ENCODE data around the gene HLA-DMA.
"Not testable (repeated sequence)": the region's sequence is repeated elsewhere in the genome, so short reads cannot be mapped to it uniquely, and the experiment has no call there.

The HLA-DMA gene

DNA sequence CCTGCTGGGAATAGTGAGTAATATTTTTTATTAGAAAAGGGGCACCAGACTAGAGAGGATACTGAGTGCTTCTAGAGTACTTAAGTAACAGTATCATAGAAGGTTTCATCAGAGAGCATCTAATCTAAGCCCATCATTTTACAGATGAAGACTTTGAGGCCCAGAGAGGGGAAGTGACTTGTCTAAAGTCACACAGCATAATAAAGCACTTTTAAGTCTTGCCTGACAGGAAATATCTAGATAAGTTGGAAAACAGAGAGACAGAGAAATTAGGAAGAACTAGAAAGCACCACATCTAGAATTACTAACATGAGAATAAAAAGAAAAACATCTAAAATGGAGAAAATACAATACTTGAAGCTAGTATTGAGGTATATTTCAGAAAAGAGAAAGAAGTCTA lies 6.0 kb downstream of the HLA-DMA start:
- no peak overlapping the region for H3K4me3 ChIP-seq (ENCODE audit: control insufficient read depth, low read depth, low read length)
- TF ChIP-seq CTCF (IDR thresholded peaks at IDR 0.05; ENCODE audit: control insufficient read depth, insufficient read depth, low read depth, low read length, missing control alignments) = no peak

DNA sequence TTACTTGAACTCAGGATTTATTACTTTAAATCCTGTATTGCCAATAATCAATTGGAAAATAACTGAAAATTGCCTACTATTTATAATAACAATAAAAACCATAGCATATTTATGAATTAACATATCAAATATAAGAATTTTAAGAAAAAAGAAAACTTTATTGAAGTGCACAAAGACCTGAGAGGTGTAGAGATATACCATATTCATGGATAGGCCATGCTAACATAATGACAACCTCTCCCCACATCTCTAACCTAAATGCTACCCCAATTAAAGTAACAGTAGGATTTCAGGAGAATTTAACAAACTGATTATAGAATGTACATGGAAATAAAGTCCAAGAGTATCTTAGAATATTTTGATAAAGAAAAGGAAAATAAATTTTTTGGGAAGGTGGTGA lies 6.9 kb downstream of the HLA-DMA start:
- TF ChIP-seq CTCF (IDR thresholded peaks at IDR 0.05; ENCODE audit: control insufficient read depth, insufficient read depth, low read depth, low read length, missing control alignments) = no peak
- no peak overlapping the region for H3K4me3 ChIP-seq (ENCODE audit: control insufficient read depth, low read depth, low read length)
- no peak for DNase-seq (ENCODE audit: low read depth)

More for the DNA sequence above, 6.0 kb downstream of the HLA-DMA start:
- no peak for DNase-seq (ENCODE audit: low read depth)

DNA sequence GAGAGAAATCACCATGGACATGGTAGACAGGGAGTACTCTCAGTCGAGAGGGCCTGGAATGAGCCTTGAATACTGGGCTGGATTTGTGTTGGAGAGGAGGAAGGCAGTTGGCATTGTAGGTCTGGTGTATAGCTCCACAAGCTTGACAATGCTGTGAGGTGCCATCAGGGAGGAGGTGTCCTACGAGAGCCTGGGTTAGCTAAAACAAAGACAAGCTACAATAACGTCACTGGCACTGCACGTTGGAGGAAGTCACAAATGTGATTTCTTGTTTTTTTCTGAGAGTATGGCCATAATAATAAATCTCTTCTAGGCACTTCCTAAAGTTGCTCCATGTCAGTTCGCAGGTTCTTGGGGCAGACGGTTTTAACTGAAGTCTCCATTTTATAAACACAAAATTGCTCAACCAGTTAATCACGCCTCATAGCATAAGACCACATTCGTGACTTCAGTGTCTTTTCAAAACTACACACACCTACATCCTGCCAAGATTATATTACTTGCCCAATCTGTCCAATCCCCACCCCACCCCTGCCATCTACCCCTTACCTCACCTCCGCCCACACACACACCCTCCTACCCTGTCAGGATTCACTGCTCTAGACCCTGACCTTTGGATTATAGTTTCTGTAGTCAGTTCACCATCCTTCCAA lies 7.7 kb downstream of the HLA-DMA start:
- no peak overlapping the region for H3K4me3 ChIP-seq (ENCODE audit: control insufficient read depth, low read depth, low read length)
- TF ChIP-seq CTCF (IDR thresholded peaks at IDR 0.05; ENCODE audit: control insufficient read depth, insufficient read depth, low read depth, low read length, missing control alignments) = no peak
- no peak for DNase-seq (ENCODE audit: low read depth)

DNA sequence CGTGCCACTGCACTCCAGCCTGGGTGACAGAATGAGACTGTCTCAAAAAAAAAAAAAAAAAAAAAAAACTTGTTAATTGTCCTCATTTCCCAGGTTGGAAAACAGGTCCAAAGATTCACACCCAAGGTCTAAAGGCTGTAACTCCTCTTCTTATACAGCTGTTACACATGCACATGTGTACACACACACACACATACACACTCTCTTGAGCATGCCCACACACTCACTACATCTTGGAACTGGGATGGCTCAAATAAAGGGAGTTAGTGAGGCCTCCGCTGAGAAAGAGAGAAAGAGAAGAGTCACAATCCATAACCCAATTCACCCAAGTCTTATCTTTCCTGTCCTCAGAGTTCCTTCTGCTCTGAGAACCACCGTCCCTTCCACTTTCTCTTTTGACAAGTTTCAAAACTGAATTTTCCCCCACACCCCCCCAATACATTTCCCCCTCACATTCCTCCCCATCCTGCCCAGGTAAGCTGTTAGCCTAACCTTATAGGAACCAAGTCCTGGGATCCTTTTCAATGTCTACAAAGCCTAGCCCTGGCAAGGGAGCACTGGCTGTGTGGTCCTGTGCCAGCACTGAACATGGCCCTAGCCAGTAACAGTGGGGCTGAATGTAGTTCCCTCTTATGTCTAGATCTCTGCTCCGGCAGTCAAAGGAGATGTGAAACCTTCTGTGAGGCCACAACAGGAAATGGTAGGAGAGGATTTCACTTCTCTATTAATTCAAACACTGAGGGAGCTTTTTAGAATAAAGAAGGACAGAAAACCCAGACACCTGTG lies 8.8 kb downstream of the HLA-DMA start:
- H3K4me3 ChIP-seq (ENCODE audit: control insufficient read depth, low read depth, low read length) = no peak overlapping the region
- TF ChIP-seq CTCF (IDR thresholded peaks at IDR 0.05; ENCODE audit: control insufficient read depth, insufficient read depth, low read depth, low read length, missing control alignments) = no peak
- no peak for DNase-seq (ENCODE audit: low read depth)

DNA sequence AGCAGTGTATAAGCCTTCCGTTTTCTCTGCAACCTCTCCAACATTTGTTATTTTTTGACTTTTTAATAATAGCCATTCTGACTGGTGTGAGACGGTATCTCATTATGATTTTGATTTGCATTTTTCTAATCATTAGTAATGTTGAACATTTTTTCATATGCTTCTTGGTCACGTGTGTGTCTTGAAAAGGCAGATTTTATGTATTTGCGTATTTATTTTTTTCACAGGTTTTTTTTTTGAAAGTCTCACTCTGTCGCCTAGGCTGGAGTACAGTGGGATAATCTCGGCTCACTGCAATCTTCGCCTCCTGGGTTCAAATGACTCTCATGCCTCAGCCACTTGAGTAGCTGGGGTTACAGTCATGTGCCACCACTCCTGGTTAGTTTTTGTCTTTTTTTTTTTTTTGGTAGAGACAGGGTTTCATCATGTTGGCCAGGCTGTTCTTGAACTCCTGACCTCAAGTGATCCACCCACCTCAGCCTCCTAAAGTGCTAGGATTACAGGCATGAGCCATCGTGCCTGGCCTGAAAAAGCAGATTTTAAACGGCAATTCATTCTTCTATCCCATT lies 10.3 kb downstream of the HLA-DMA start:
- not testable (repeated sequence) for DNase-seq (ENCODE audit: low read depth); H3K4me3 ChIP-seq (ENCODE audit: control insufficient read depth, low read depth, low read length)

- TF ChIP-seq CTCF (IDR thresholded peaks at IDR 0.05; ENCODE audit: control insufficient read depth, insufficient read depth, low read depth, low read length, missing control alignments) = no peak
- no peak overlapping the region for H3K4me3 ChIP-seq (ENCODE audit: control insufficient read depth, low read depth, low read length)
- no peak for DNase-seq (ENCODE audit: low read depth)
Measured at GRCh38 chr6:32941214-32941768, 11.6 kb downstream of the HLA-DMA start.

Measured in AG09309 (cell line).